Activated T-cell treated with anti-CD3 and anti-CD28 coated beads, Interleukin-2, amount 50 U/mL, for 4 hours (primary cell): ENCODE results near the gene CCR5AS.
A peak's percentile ranks its signal among the peaks of the same experiment; 100 is the strongest.

Experiments
- ATAC-seq, 2 donors: fragments of 200-7000 bp; cut with Tn5 transposase; one replicate each; pipeline ENCODE4 v1.10.0; 2021
- DNase-seq: peaks from one replicate; pipeline ENCODE4 v3.0.0-alpha.2; 2020
- H3K27me3 Mint-ChIP-seq: one replicate; pipeline ENCODE4 v1.8.0; 2021; ENCODE audit warnings: low read depth, mixed read lengths
- H3K36me3 Mint-ChIP-seq: one replicate; pipeline ENCODE4 v1.8.0; 2022; ENCODE audit warnings: mixed read lengths; ENCODE audit not compliant: insufficient read depth
- H3K4me1 Mint-ChIP-seq: one replicate; pipeline ENCODE4 v1.8.0; 2021; ENCODE audit warnings: low read depth, mixed read lengths
- H3K4me3 Mint-ChIP-seq: one replicate; pipeline ENCODE4 v1.8.0; 2021; ENCODE audit warnings: mild to moderate bottlenecking, moderate library complexity, mixed read lengths
- H3K9me3 Mint-ChIP-seq: one replicate; pipeline ENCODE4 v1.8.0; 2021; ENCODE audit warnings: mixed read lengths

Gene CCR5AS

GRCh38 chr3:46369151-46369550, 37.7 kb downstream of the CCR5AS start:
- DNase-seq (no peak), ATAC-seq (peak in 1 of 2 donors; percentile 15)
- no peaks in the 10 kb centered on the region for H3K9me3 Mint-ChIP-seq
- H3K4me3 Mint-ChIP-seq = peak overlapping the region; percentile 52
- H3K36me3 Mint-ChIP-seq = no peaks in the 10 kb centered on the region
- peaks cover 57% of the 10 kb centered on the region for H3K4me1 Mint-ChIP-seq
- H3K27me3 Mint-ChIP-seq = no peaks in the 10 kb centered on the region

GRCh38 chr3:46368569-46368968, 38.3 kb downstream of the CCR5AS start:
- peak; percentile 54 for DNase-seq
- Mint-ChIP-seq H3K36me3 (no peaks in the 10 kb centered on the region), H3K9me3 (no peaks in the 10 kb centered on the region), H3K4me1 (peaks cover 52% of the 10 kb centered on the region), H3K27me3 (no peaks in the 10 kb centered on the region), H3K4me3 (no peak overlapping the region)
- ATAC-seq = peak; percentile 24 to 29

GRCh38 chr3:46367811-46368210, 39.1 kb downstream of the CCR5AS start:
- H3K4me3 Mint-ChIP-seq = no peak overlapping the region
- H3K36me3 Mint-ChIP-seq = no peaks in the 10 kb centered on the region
- ATAC-seq (no peak), DNase-seq (no peak)
- no peaks in the 10 kb centered on the region for H3K27me3 Mint-ChIP-seq
- peaks cover 47% of the 10 kb centered on the region for H3K4me1 Mint-ChIP-seq
- no peaks in the 10 kb centered on the region for H3K9me3 Mint-ChIP-seq

GRCh38 chr3:46365737-46366524, 40.9 kb downstream of the CCR5AS start:
- Mint-ChIP-seq H3K36me3 (no peaks in the 10 kb centered on the region), H3K27me3 (no peaks in the 10 kb centered on the region)
- no peak for ATAC-seq

GRCh38 chr3:46365041-46365440, 41.8 kb downstream of the CCR5AS start:
- no peaks in the 10 kb centered on the region for H3K36me3 Mint-ChIP-seq
- H3K27me3 Mint-ChIP-seq = no peaks in the 10 kb centered on the region
- no peak for ATAC-seq
- no peak overlapping the region for H3K4me3 Mint-ChIP-seq
- H3K9me3 Mint-ChIP-seq = no peaks in the 10 kb centered on the region
- no peak for DNase-seq
- peaks cover 48% of the 10 kb centered on the region for H3K4me1 Mint-ChIP-seq

More at GRCh38 chr3:46365737-46366524, 40.9 kb downstream of the CCR5AS start:
- peaks cover 48% of the 10 kb centered on the region for H3K4me1 Mint-ChIP-seq
- H3K9me3 Mint-ChIP-seq = no peaks in the 10 kb centered on the region
- no peak for DNase-seq
- no peak overlapping the region for H3K4me3 Mint-ChIP-seq

- no peak for ATAC-seq
- Mint-ChIP-seq H3K9me3 (no peaks in the 10 kb centered on the region), H3K4me3 (no peak overlapping the region), H3K27me3 (peaks cover 2% of the 10 kb centered on the region), H3K4me1 (peaks cover 44% of the 10 kb centered on the region), H3K36me3 (no peaks in the 10 kb centered on the region)
- no peak for DNase-seq
Measured at GRCh38 chr3:46361408-46362283, 45.2 kb downstream of the CCR5AS start.

GRCh38 chr3:46360907-46361306, 46.0 kb downstream of the CCR5AS start:
- peaks cover 47% of the 10 kb centered on the region for H3K4me1 Mint-ChIP-seq
- ATAC-seq (no peak), DNase-seq (no peak)
- no peaks in the 10 kb centered on the region for H3K36me3 Mint-ChIP-seq
- H3K4me3 Mint-ChIP-seq = no peak overlapping the region
- H3K27me3 Mint-ChIP-seq = peaks cover 2% of the 10 kb centered on the region
- H3K9me3 Mint-ChIP-seq = no peaks in the 10 kb centered on the region

GRCh38 chr3:46359733-46360493, 47.0 kb downstream of the CCR5AS start:
- DNase-seq (no peak), ATAC-seq (peak; percentile 94 to 96)
- H3K4me1 Mint-ChIP-seq = peaks cover 57% of the 10 kb centered on the region
- H3K36me3 Mint-ChIP-seq = no peaks in the 10 kb centered on the region
- H3K9me3 Mint-ChIP-seq = no peaks in the 10 kb centered on the region
- peaks cover 2% of the 10 kb centered on the region for H3K27me3 Mint-ChIP-seq
- H3K4me3 Mint-ChIP-seq = no peak overlapping the region

- ATAC-seq (no peak), DNase-seq (no peak)
- H3K36me3 Mint-ChIP-seq = no peaks in the 10 kb centered on the region
- H3K4me3 Mint-ChIP-seq = no peak overlapping the region
- H3K27me3 Mint-ChIP-seq = peaks cover 2% of the 10 kb centered on the region
- H3K9me3 Mint-ChIP-seq = no peaks in the 10 kb centered on the region
- peaks cover 69% of the 10 kb centered on the region for H3K4me1 Mint-ChIP-seq
Measured at GRCh38 chr3:46358466-46358865, 48.4 kb downstream of the CCR5AS start.

- no peak for DNase-seq
- Mint-ChIP-seq H3K4me3 (peak overlapping the region; percentile 35), H3K36me3 (no peaks in the 10 kb centered on the region), H3K27me3 (peaks cover 2% of the 10 kb centered on the region), H3K4me1 (peaks cover 77% of the 10 kb centered on the region), H3K9me3 (no peaks in the 10 kb centered on the region)
- ATAC-seq = no peak
Measured at GRCh38 chr3:46356909-46357308, 50.0 kb downstream of the CCR5AS start.

GRCh38 chr3:46356276-46356675, 50.6 kb downstream of the CCR5AS start:
- no peaks in the 10 kb centered on the region for H3K9me3 Mint-ChIP-seq
- H3K27me3 Mint-ChIP-seq = peaks cover 2% of the 10 kb centered on the region
- no peak overlapping the region for H3K4me3 Mint-ChIP-seq
- DNase-seq (no peak), ATAC-seq (no peak)
- peaks cover 76% of the 10 kb centered on the region for H3K4me1 Mint-ChIP-seq
- H3K36me3 Mint-ChIP-seq = no peaks in the 10 kb centered on the region

- Mint-ChIP-seq H3K4me1 (peaks cover 78% of the 10 kb centered on the region), H3K4me3 (peak overlapping the region; percentile 22), H3K9me3 (no peaks in the 10 kb centered on the region), H3K27me3 (peaks cover 2% of the 10 kb centered on the region), H3K36me3 (no peaks in the 10 kb centered on the region)
- DNase-seq (no peak), ATAC-seq (no peak)
Measured at GRCh38 chr3:46354984-46355383, 51.9 kb downstream of the CCR5AS start.

GRCh38 chr3:46354478-46354877, 52.4 kb downstream of the CCR5AS start:
- ATAC-seq = peak; percentile 41 to 46
- peaks cover 79% of the 10 kb centered on the region for H3K4me1 Mint-ChIP-seq
- no peaks in the 10 kb centered on the region for H3K9me3 Mint-ChIP-seq
- peak overlapping the region; percentile 61 for H3K4me3 Mint-ChIP-seq
- H3K36me3 Mint-ChIP-seq = no peaks in the 10 kb centered on the region
- H3K27me3 Mint-ChIP-seq = peaks cover 2% of the 10 kb centered on the region
- DNase-seq = no peak
